Measurements from ENCODE around the gene FILIP1L.

Gene FILIP1L

GRCh38 chr3:99892332-99892731, 222.0 kb downstream of the FILIP1L start:
- no peak for DNase-seq (ENCODE audit: low read depth, low spot score)

- no peak for DNase-seq (ENCODE audit: low read depth, low spot score)
Observed at GRCh38 chr3:99891610-99892285, 222.6 kb downstream of the FILIP1L start.

GRCh38 chr3:99885851-99886250, 228.4 kb downstream of the FILIP1L start:
- DNase-seq (ENCODE audit: low read depth, low spot score): no peak

GRCh38 chr3:99885085-99885484, 229.2 kb downstream of the FILIP1L start:
- no peak for DNase-seq (ENCODE audit: low read depth, low spot score)

- no peak for DNase-seq (ENCODE audit: low read depth, low spot score)
Observed at GRCh38 chr3:99884484-99884883, 229.8 kb downstream of the FILIP1L start.

GRCh38 chr3:99883693-99884092, 230.6 kb downstream of the FILIP1L start:
- DNase-seq (ENCODE audit: low read depth, low spot score): no peak

- no peak for DNase-seq (ENCODE audit: low read depth, low spot score)
Observed at GRCh38 chr3:99883138-99883461, 231.2 kb downstream of the FILIP1L start.

- no peak for DNase-seq (ENCODE audit: low read depth, low spot score)
Observed at GRCh38 chr3:99882436-99883137, 231.7 kb downstream of the FILIP1L start.

GRCh38 chr3:99881121-99881524, 233.2 kb downstream of the FILIP1L start:
- no peak for DNase-seq (ENCODE audit: low read depth, low spot score)

- no peak for DNase-seq (ENCODE audit: low read depth, low spot score)
Observed at GRCh38 chr3:99879275-99879674, 235.0 kb downstream of the FILIP1L start.

GRCh38 chr3:99878005-99878404, 236.3 kb downstream of the FILIP1L start:
- no peak for DNase-seq (ENCODE audit: low read depth, low spot score)

- DNase-seq (ENCODE audit: low read depth, low spot score): no peak
Observed at GRCh38 chr3:99877031-99877579, 237.2 kb downstream of the FILIP1L start.

GRCh38 chr3:99875929-99876841, 238.1 kb downstream of the FILIP1L start:
- peak; percentile 96 for DNase-seq (ENCODE audit: low read depth, low spot score)

- DNase-seq (ENCODE audit: low read depth, low spot score): no peak
Observed at GRCh38 chr3:99875581-99875928, 238.7 kb downstream of the FILIP1L start.

GRCh38 chr3:99874237-99875002, 239.9 kb downstream of the FILIP1L start:
- no peak for DNase-seq (ENCODE audit: low read depth, low spot score)

GRCh38 chr3:99873269-99874102, 240.8 kb downstream of the FILIP1L start:
- DNase-seq (ENCODE audit: low read depth, low spot score): no peak

GRCh38 chr3:99872923-99873254, 241.4 kb downstream of the FILIP1L start:
- DNase-seq (ENCODE audit: low read depth, low spot score): no peak

- no peak for DNase-seq (ENCODE audit: low read depth, low spot score)
Observed at GRCh38 chr3:99871231-99872045, 242.9 kb downstream of the FILIP1L start.

- DNase-seq (ENCODE audit: low read depth, low spot score): no peak
Observed at GRCh38 chr3:99870712-99871111, 243.6 kb downstream of the FILIP1L start.

- no peak for DNase-seq (ENCODE audit: low read depth, low spot score)
Observed at GRCh38 chr3:99869621-99870020, 244.7 kb downstream of the FILIP1L start.
